Endothelial cell of umbilical vein (primary cell): ENCODE results near the gene TRAP1. TPM values are rescaled to one million over a fixed set of nuclear protein-coding genes. Genes with fewer than 3 reads are reported as not detected.

Source experiments
- BruUV-seq: library from RNA; stranded (reverse); fragments of 400-500 nt; replicated peaks from 2 replicates; lab custom pipeline; 2021; lab: Mats Ljungman, UMichigan
- CTCF ChIA-PET: fragments of 300-600, 350-600 bp; sonication (Branson Sonifier 250); formaldehyde crosslinking; loops from one replicate; lab custom pipeline; 2021; ENCODE audit warnings: antibody characterized with exemption, inconsistent platforms; lab: Charles Lee
- POLR2A ChIA-PET: fragments of 300-600, 350-600 bp; sonication (Branson Sonifier 250); formaldehyde crosslinking; loops from one replicate; lab custom pipeline; 2021; ENCODE audit warnings: antibody characterized with exemption, inconsistent platforms; lab: Charles Lee
- DNase-seq: peaks from one replicate; pipeline ENCODE4 v3.0.0-alpha.2; 2011; ENCODE audit warnings: low read depth, low spot score
- FAIRE-seq: peaks from 2 replicates; lab custom pipeline; 2011; peaks lifted over from hg19 to GRCh38; lab: Jason Lieb, UNC
- H2AFZ ChIP-seq: 2 replicates; pipeline ENCODE4 v1.6.0; 2012; ENCODE audit warnings: low read depth, low read length, control low read depth, inconsistent platforms
- H3K27ac ChIP-seq: 2 replicates; pipeline ENCODE4 v1.5.1; 2011; ENCODE audit warnings: low read depth, mild to moderate bottlenecking, control low read depth, low read length, moderate library complexity; ENCODE audit not compliant: insufficient read depth
- H3K27me3 ChIP-seq, 2 experiments: 2 replicates each; pipeline versions ENCODE4 v1.6.0 to v1.6.1; 2011; ENCODE audit warnings: low read length in 2 of 2, mixed read lengths in 1 of 2; ENCODE audit not compliant: control insufficient read depth in 2 of 2, insufficient read depth in 2 of 2
- H3K36me3 ChIP-seq, 2 experiments: 2 replicates in 1 of 2; 3 replicates in 1 of 2; pipeline ENCODE4 v1.5.1; 2011; ENCODE audit warnings: low read length in 2 of 2, mild to moderate bottlenecking in 1 of 2, moderate library complexity in 1 of 2; ENCODE audit not compliant: control insufficient read depth in 2 of 2, insufficient read depth in 2 of 2; ENCODE audit errors: extremely low read depth in 1 of 2
- H3K4me1 ChIP-seq: 3 replicates; pipeline ENCODE4 v1.5.1; 2011; ENCODE audit warnings: mild to moderate bottlenecking, low read length; ENCODE audit not compliant: control insufficient read depth, insufficient read depth; ENCODE audit errors: extremely low read depth
- H3K4me2 ChIP-seq: 2 replicates; pipeline ENCODE4 v1.6.1; 2011; ENCODE audit warnings: low read length, control low read depth, mixed read lengths; ENCODE audit not compliant: insufficient read depth
- H3K4me3 ChIP-seq, 3 experiments: fragments of 200-600 bp in 1 of 3; sonication (generic), shearing (Covaris generic) in 1 of 3; replicated peaks in 1 of 3; 2 replicates each; pipeline ENCODE4 v1.5.1; 2011 to 2016; ENCODE audit warnings: control low read depth in 3 of 3, low read length in 3 of 3, mild to moderate bottlenecking in 2 of 3, inconsistent platforms in 1 of 3, low read depth in 1 of 3, moderate library complexity in 1 of 3; ENCODE audit not compliant: insufficient read depth in 1 of 3
- H3K79me2 ChIP-seq: 2 replicates; pipeline ENCODE4 v1.6.0; 2012; ENCODE audit warnings: low read length, inconsistent platforms; ENCODE audit not compliant: control insufficient read depth, insufficient read depth
- H3K9ac ChIP-seq: replicated peaks from 2 replicates; pipeline ENCODE3; 2011; ENCODE audit warnings: low read length, control low read depth; ENCODE audit not compliant: insufficient read depth; ENCODE audit errors: extremely low read depth
- H3K9me1 ChIP-seq: replicated peaks from 3 replicates; pipeline ENCODE4 v1.6.0; 2011; ENCODE audit warnings: mild to moderate bottlenecking, low read length; ENCODE audit not compliant: control insufficient read depth, insufficient read depth; ENCODE audit errors: extremely low read depth
- H3K9me3 ChIP-seq: replicated peaks from 2 replicates; pipeline ENCODE4 v1.5.1; 2012; ENCODE audit warnings: low read length, inconsistent platforms; ENCODE audit not compliant: control insufficient read depth, insufficient read depth
- H4K20me1 ChIP-seq: replicated peaks from 2 replicates; pipeline ENCODE3; 2011; ENCODE audit warnings: mild to moderate bottlenecking, low read length; ENCODE audit not compliant: control insufficient read depth, insufficient read depth; ENCODE audit errors: extremely low read depth
- FOS ChIP-seq: IDR thresholded peaks from 2 replicates; pipeline ENCODE4 v1.6.1; 2011; ENCODE audit warnings: mild to moderate bottlenecking, low read length, moderate library complexity, borderline replicate concordance; ENCODE audit not compliant: insufficient read depth
- GATA2 ChIP-seq: IDR thresholded peaks from 2 replicates; pipeline ENCODE4 v1.7.0; 2011; ENCODE audit warnings: low read depth, mild to moderate bottlenecking, moderate library complexity, mixed read lengths, low read length; ENCODE audit not compliant: insufficient read length, insufficient read depth
- JUN ChIP-seq: IDR thresholded peaks from 2 replicates; pipeline ENCODE4 v1.6.1; 2011; ENCODE audit warnings: borderline replicate concordance, low read depth; ENCODE audit not compliant: insufficient read length, insufficient read depth
- MAX ChIP-seq: IDR thresholded peaks from 2 replicates; pipeline ENCODE4 v1.6.1; 2011; ENCODE audit not compliant: insufficient read depth, insufficient read length
- POLR2A ChIP-seq: IDR thresholded peaks from 2 replicates; pipeline ENCODE4 v1.6.1; 2012; ENCODE audit warnings: low read depth, mild to moderate bottlenecking, control low read depth, low read length
- POLR2AphosphoS5 ChIP-seq: IDR thresholded peaks from 2 replicates; pipeline ENCODE4 v1.6.1; 2012; ENCODE audit warnings: low read depth, mild to moderate bottlenecking, control low read depth, low read length, moderate library complexity; ENCODE audit not compliant: insufficient read depth
- dilution Hi-C: fragments of 300-500 bp; cut with MboI; formaldehyde crosslinking; loops from one replicate; pipeline ENCODE4 v1.15.0; 2019; ENCODE audit warnings: low sequenced_read_pairs; ENCODE audit not compliant: extremely low pct_ligation_motif_present
- intact Hi-C: fragments of 100-400 bp; cut with micrococcal nuclease; formaldehyde crosslinking; loops from one replicate; pipeline ENCODE4 v1.10.0; 2022
- polyA plus RNA-seq, 4 experiments: library from polyadenylated mRNA; depleted of rRNA in 3 of 4; stranded (reverse) in 3 of 4; unstranded in 1 of 4; fragments of >200 nt; gene quantifications; 2 replicates each; pipeline versions ENCODE4 v1.2.1 to v1.2.3, GENCODE V29; 2011 to 2012; ENCODE audit warnings: missing spikeins in 1 of 4
- total RNA-seq: library from RNA; stranded (reverse); gene quantifications from 2 replicates; pipeline ENCODE4 v1.2.3, GENCODE V29; 2021

TRAP1 gene
- total and polyA plus RNA-seq, 2 donors (not counting 3 experiments of a cell fraction or from before 2014, with no cell fraction given): 95.6 to 102 TPM

GRCh38 chr16:3766177-3766576, 48.9 kb upstream of the TRAP1 start:
- POLR2A ChIA-PET: no interaction called here
- H3K9ac ChIP-seq: no peak overlapping the region
- no peaks in the 10 kb centered on the region for H3K9me1 ChIP-seq
- H3K4me2 ChIP-seq: no peak overlapping the region
- TF ChIP-seq JUN (no peak), FOS (no peak), POLR2AphosphoS5 (no peak), GATA2 (no peak)
- dilution Hi-C loops (no loop called here), intact Hi-C loops (no loop called here)
- H3K27me3 ChIP-seq: no peaks in the 10 kb centered on the region
- no peak for FAIRE-seq
- no peak overlapping the region for H3K27ac ChIP-seq
- no peak for DNase-seq
- peaks cover 19 to 42% of the 10 kb centered on the region in 2 experiments for H3K36me3 ChIP-seq
- H3K9me3 ChIP-seq: no peaks in the 10 kb centered on the region
- CTCF ChIA-PET: interaction anchor here (1.3 kb wide), 1 partner anchor 13 kb away, joined by 4 read pairs; no protein-coding TSS in a partner anchor
- no peak overlapping the region for H3K4me3 ChIP-seq
- no peaks in the 10 kb centered on the region for H4K20me1 ChIP-seq
- H3K79me2 ChIP-seq: no peaks in the 10 kb centered on the region
- BruUV-seq: no TSS peak
- no peak overlapping the region for H2AFZ ChIP-seq
- no peaks in the 10 kb centered on the region for H3K4me1 ChIP-seq

GRCh38 chr16:3764409-3764808, 47.1 kb upstream of the TRAP1 start:
- H3K36me3 ChIP-seq: peaks cover 11 to 31% of the 10 kb centered on the region in 2 experiments

More at GRCh38 chr16:3764409-3764808, 47.1 kb upstream of the TRAP1 start:
- POLR2A ChIA-PET: no interaction called here
- Histone ChIP-seq H3K79me2 (no peaks in the 10 kb centered on the region), H3K27ac (no peak overlapping the region), H3K27me3 (no peaks in the 10 kb centered on the region), H3K4me2 (no peak overlapping the region), H3K9me1 (no peaks in the 10 kb centered on the region), H4K20me1 (no peaks in the 10 kb centered on the region), H2AFZ (no peak overlapping the region), H3K4me3 (no peak overlapping the region), H3K9ac (no peak overlapping the region), H3K9me3 (no peaks in the 10 kb centered on the region), H3K4me1 (no peaks in the 10 kb centered on the region)
- no TSS peak for BruUV-seq
- TF ChIP-seq MAX (no peak), POLR2AphosphoS5 (no peak), FOS (no peak), POLR2A (no peak)
- CTCF ChIA-PET: no interaction called here
- intact Hi-C loops (no loop called here), dilution Hi-C loops (no loop called here)
- no peak for DNase-seq
- no peak for FAIRE-seq
